HG03064 (cell line): ENCODE results near the gene NIN.

ENCODE experiments used
- ATAC-seq: cut with Tn5 transposase; IDR thresholded peaks from one replicate; pipeline ENCODE4 v1.9.1; 2021; ENCODE audit warnings: low read depth; ENCODE audit not compliant: unreplicated experiment

NIN gene

GRCh38 chr14:50792051-50792477, 38.9 kb downstream of the NIN start:
- ATAC-seq, result no peak

GRCh38 chr14:50791201-50791600, 39.8 kb downstream of the NIN start:
- no peak for ATAC-seq

DNA sequence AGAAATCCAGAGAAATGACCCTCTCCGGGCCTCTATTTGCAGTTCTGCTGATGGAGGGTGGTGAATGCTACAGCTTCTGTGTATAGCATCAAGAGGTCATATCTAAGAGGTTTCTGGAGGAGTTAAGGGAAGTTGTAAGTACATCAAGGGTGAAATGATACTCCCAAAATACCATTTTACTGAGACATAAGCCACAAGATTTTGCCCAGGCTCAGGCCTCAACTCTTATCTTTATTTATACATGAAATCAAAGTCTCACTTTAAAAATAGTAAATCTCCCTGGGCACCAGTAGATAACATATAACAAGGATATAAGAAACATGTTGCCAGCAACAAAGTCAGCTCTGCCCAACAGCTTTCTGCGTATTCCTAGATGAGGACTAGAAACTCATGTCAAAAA, 40.4 kb downstream of the NIN start:
- ATAC-seq, result no peak

DNA sequence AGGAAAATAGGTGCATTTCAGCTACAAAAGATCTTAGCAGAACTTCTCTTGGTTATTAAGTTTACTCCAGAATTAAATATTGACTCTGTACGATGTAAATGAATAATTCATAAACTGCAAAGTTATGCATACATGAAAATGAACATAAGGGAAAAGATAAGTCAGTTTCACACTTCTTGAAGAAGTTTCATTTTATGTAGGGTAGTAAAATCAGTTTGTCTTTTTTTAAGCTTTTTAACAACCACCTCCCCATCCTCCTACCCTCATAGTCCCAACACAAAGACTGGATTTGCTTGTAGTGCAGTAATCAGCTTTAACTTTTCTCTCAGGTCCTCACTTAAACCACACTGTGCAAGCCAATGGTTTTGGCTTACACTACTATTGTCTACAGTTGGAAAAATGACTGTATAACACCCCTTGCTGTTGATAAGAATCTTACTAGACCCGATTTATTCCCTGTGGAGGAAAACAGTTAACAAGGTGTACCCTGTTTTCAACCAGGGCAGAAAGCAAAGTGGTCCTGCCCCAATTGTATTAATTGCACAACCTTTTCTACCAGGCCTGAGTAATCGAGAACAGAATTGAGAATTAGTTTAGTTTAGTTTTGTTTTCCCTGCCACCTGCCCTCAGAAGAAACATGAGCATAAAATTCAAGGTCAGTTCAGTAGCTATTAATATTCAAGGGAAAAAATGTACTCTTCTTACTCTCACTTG, 44.1 kb downstream of the NIN start:
- ATAC-seq, result no peak

GRCh38 chr14:50785457-50786063, 45.4 kb downstream of the NIN start:
- no peak for ATAC-seq

DNA sequence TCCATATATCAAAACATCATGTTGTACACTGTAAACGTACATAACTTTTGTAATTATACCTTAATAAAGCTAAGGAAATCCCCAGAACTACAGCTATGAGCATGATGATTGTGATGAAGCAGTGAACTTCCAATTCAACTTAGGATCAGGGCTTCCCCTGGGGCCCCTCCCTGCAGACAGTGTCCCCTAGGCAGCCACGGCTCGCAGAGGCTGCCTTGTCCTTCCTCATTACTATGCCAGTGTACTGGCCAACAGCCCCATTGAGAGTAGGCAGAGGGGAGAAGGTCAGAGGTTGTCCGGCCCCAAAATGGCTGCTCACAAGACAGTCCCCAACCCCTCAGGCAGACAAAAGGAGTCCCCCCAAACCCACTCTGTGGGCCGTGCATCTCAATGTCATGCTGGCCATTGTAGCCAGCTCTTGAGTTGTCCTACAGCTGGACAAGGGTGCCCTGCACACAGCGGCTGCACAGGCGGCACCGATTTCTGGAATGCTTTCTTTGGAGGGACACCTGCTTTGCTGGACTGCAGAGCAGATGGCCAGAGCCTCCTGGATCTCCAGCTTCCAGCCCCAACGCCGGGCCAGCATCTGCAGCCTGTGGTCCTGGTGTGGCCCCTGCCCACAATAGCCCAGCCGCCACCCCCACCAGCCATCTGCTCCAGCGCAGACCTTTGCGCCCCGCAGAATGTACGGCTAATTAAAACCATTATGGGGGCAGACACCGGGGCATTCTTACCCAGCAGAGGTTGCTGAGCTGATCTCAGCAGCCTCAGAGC, 46.1 kb downstream of the NIN start:
- no peak for ATAC-seq

GRCh38 chr14:50783563-50783962, 47.4 kb downstream of the NIN start:
- no peak for ATAC-seq

DNA sequence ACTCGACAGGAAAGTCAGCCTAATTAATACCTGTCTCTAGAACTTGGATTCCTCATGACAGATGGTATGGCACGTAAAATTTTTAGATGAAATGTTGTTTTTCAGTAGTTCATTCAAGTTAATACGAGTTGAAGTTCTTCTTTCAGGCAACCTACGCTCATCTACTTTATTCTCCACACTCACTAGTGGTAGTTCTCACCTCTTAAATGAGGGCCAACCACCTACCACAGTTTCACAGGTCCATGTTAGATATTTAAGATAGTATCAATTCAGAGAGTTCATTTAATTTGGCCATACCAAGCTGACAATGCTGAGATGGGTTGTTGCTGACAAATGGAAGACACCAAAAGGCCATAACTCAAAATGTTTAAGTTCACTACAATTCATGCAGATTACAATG, 50.6 kb downstream of the NIN start:
- ATAC-seq, result no peak

- ATAC-seq, result no peak
These were observed 52.1 kb downstream of the NIN start for GRCh38 chr14:50778721-50779483.

GRCh38 chr14:50776522-50776921, 54.4 kb downstream of the NIN start:
- ATAC-seq, result no peak

DNA sequence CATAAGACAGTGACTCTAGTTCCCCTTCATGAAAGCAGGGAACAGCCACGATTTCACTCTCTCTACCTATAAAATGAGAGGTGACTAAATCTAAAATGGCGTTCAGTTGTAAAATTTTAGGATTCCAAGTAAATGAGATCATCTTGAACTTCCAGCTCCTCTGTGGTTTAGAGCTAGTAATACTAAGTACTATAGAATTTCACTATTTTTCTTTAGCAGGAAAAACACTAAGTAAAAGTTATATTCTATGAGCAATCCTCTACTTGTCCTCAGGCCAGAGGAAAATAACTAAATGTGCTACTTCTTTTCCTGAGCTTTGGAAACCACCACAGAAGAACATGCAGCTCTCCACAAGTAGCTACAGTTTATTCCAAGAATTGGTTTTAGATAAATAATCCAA, 55.6 kb downstream of the NIN start:
- ATAC-seq, result no peak

DNA sequence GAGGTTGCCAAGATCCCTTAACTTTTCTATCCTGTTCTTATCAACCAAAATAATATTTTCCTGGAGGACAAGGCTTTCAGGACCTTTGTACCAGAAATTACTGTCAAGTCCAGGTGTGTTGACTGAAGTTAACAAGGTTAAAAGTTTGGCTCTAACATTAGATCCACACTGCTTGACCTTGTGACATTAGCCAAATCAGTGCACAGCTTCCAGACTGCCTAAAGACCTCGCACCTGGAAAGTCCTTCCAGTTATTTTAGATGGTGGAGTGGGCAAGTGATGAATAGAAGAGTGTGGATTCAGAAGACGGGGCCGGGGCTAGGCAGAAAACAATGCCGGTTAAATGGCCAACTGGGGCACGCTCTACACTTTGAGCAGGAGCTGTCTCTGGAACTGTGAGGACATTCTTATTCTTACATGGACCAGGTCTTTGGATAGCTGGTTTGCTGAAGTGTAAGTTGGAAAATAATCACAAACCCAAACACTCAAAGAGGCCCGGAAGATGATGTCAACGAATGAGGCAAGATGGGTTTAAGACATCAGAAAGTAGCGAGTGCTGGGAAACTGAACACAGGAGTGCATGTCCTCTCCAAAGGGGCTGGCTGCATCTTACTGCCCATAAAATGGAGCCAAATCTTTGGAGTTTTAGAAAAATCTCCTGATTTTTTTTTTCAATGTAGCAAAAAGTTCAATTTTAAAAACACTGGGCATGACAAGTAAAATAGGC, 56.3 kb downstream of the NIN start:
- ATAC-seq, result no peak

GRCh38 chr14:50773632-50774541, 57.1 kb downstream of the NIN start:
- ATAC-seq, result no peak

DNA sequence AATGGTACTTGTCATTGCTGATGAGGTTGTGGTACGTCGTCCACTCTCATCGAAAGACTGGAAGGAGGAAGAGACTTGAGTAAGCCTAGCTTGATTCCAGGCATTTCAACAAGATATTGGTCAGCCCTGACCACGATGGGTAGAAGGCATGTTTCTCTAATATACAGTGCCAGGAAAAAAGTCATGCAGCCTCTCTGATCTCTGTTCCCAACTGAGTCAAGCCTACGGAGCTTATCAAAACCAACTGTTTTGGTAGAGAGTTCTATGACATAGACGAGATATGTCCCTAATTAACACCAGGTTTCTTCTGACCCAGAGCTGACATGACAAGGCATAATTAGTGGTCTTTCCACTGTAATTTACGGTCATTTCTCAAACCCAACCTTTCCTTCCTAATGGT, 58.5 kb downstream of the NIN start:
- ATAC-seq, result no peak

- no peak for ATAC-seq
These were observed 60.4 kb downstream of the NIN start for GRCh38 chr14:50770586-50770985.

GRCh38 chr14:50769863-50770500, 61.0 kb downstream of the NIN start:
- ATAC-seq, result no peak

GRCh38 chr14:50768680-50769079, 62.3 kb downstream of the NIN start:
- ATAC-seq, result no peak

- ATAC-seq, result no peak
These were observed 64.5 kb downstream of the NIN start for GRCh38 chr14:50766338-50766886.
